Epithelial cell of esophagus (primary cell): Measurements from ENCODE around the gene ALG14.

Experiments used
- DNase-seq: peaks from one replicate; pipeline ENCODE4 v3.0.0; 2010; ENCODE audit warnings: low read depth
- H3K4me3 ChIP-seq: 2 replicates; pipeline ENCODE4 v1.5.1; 2011; ENCODE audit warnings: mild to moderate bottlenecking, low read length, control low read depth
- TF ChIP-seq, protein P1 (sequence below): IDR thresholded peaks from 2 replicates; pipeline ENCODE4 v1.5.1; 2011; ENCODE audit warnings: low read depth, mild to moderate bottlenecking, low read length, control low read depth, inconsistent platforms; ENCODE audit not compliant: insufficient read depth; ENCODE audit errors: missing control alignments

The ALG14 gene

DNA sequence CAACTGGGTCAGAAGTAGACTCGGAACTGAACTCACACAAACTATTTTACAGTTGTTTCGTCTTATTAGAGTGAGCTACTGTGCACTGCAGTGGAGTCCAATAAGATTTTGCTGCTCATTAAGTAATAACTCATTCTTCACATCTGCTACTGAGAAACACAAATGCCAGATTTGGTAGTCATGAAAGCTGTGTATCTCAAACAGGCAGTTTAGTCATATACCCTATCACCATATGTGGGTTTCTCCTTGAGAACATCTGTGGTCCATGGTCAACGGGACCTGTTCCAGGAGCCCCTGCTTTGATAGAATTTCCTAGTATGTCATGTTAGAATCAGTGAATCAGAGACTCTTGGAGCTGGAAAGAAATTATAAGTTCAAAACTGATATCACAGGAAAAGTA lies 60.4 kb downstream of the ALG14 start:
- TF ChIP-seq, protein P1, sequence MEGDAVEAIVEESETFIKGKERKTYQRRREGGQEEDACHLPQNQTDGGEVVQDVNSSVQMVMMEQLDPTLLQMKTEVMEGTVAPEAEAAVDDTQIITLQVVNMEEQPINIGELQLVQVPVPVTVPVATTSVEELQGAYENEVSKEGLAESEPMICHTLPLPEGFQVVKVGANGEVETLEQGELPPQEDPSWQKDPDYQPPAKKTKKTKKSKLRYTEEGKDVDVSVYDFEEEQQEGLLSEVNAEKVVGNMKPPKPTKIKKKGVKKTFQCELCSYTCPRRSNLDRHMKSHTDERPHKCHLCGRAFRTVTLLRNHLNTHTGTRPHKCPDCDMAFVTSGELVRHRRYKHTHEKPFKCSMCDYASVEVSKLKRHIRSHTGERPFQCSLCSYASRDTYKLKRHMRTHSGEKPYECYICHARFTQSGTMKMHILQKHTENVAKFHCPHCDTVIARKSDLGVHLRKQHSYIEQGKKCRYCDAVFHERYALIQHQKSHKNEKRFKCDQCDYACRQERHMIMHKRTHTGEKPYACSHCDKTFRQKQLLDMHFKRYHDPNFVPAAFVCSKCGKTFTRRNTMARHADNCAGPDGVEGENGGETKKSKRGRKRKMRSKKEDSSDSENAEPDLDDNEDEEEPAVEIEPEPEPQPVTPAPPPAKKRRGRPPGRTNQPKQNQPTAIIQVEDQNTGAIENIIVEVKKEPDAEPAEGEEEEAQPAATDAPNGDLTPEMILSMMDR = no peak
- peak; percentile 15 for DNase-seq
- H3K4me3 ChIP-seq = no peak overlapping the region

DNA sequence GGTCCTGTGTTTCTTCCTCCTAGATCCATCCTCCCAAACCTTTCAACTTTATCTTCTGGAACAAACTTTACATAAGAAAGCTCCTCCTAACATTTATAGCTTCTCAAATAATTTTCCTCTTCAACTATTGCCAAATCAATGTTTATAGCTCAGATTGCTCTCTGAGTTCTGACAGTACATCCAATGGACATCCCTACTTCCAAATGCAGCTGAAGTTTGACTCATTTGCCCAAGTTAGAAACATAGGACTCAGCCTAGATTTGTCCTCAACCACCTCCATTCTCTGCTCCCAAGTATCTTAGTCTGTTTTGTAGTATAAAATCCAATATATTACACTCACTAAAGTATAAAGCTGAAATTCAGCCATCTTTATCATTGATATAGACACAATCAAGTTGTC lies 62.6 kb downstream of the ALG14 start:
- DNase-seq = no peak
- no peak overlapping the region for H3K4me3 ChIP-seq
- TF ChIP-seq, protein P1 = no peak

DNA sequence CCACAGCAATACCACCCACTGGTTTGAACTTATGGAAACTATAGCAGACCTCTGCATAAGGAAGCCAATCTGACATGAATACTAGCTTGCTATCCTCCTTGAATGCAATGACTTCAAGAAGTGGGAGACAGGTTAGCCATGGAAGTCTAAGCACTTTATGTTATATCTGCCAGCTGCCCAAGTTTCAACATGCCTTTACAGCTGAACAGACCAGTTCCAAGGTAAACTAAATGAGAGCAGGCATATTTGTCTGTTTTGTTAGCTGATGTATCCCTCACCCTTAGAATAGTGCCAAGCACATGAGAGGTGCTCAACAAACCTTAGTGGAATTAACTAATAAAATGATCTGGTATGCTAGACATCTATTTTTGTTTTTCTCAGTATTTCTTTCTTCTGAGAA lies 65.1 kb downstream of the ALG14 start:
- no peak overlapping the region for H3K4me3 ChIP-seq
- TF ChIP-seq, protein P1 = no peak
- peak; percentile 88 for DNase-seq

DNA sequence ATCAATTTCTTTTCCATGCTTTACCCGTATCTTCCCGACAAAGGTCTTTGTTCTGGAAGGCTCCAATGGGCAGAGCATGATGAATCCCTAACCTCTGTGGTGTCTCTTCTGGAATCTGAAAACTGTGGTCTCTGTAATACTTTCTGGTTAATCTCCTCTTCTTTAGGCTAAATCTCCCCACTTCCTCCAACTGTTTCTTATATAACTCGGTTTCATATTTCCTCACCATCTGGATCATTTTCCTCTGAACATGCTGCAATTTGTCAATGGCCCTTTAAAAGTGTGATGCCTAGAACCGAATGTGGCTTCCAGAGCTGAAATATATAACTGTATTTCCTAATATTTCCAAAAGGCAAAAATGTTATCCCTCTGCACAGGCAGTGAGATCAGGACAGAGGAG lies 66.1 kb downstream of the ALG14 start:
- DNase-seq = no peak
- TF ChIP-seq, protein P1 = no peak
- H3K4me3 ChIP-seq = no peak overlapping the region

DNA sequence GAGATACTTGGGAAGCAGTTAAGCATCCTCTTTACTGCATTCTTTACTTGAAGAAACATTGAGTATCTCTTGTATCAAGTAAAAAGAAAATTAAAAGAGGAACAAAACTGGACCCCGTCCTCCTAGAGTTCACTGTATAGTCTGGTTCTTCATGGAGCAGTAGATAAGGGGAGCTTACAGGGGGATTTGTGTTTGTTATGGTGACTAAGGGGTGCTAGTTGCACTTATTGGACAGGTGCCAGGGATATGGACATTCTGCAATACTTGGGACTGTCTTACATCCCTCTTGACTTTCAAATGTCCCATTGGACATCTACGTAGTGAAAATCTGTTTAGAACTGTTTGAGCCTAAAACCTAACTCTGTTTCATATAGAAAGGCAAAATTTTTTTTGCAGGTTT lies 67.2 kb downstream of the ALG14 start:
- no peak for DNase-seq
- TF ChIP-seq, protein P1 = no peak
- no peak overlapping the region for H3K4me3 ChIP-seq

DNA sequence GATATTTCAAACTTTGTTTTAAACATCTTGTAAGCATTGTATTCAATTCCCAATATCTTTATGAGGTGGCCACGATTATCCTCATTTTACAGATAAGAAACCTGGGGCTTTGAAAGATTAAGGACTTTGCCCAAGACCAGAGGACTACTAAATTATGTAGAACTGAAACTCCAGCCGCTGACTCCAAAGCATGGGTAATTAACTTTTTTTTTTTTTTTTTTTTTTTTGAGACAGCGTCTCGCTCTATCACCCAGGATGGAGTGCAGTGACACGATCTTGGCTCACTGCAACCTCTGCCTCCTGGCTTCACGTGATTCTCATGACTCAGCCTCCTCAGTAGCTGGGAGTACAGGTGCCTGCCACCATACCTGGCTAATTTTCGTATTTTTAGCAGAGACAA lies 68.7 kb downstream of the ALG14 start:
- TF ChIP-seq, protein P1 = no peak
- no peak for DNase-seq
- no peak overlapping the region for H3K4me3 ChIP-seq

DNA sequence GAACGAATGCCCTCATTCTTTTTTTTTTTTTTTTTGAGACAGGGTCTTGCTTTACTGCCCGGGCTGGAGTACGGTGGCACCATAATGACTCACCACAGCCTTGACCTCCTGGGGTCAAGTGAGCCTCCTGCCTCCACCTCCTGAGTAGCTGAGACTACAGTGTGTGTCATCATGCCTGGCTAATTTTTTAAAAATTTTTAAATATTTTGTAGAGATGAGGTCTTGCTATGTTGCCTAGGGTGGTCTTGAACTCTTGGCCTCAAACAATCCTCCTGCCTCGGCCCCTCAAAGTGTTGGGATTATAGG lies 69.4 kb downstream of the ALG14 start:
- no peak for DNase-seq
- TF ChIP-seq, protein P1 = no peak
- no peak overlapping the region for H3K4me3 ChIP-seq
